Measurements from ENCODE around the gene PHF19.

PHF19 gene

GRCh38 chr9:120846906-120847305 is 30.1 kb downstream of the PHF19 start:
- no peak overlapping the region for H3K4me3 ChIP-seq (ENCODE audit: control insufficient read depth, low read depth, low read length)
- no peak for DNase-seq (ENCODE audit: low read depth)
- no peak for TF ChIP-seq CTCF (conservative IDR thresholded peaks at IDR 0.05; ENCODE audit: control insufficient read depth, insufficient read depth, low read depth, low read length)

GRCh38 chr9:120846251-120846889 is 30.6 kb downstream of the PHF19 start:
- H3K4me3 ChIP-seq (ENCODE audit: control insufficient read depth, low read depth, low read length): no peak overlapping the region
- no peak for TF ChIP-seq CTCF (conservative IDR thresholded peaks at IDR 0.05; ENCODE audit: control insufficient read depth, insufficient read depth, low read depth, low read length)
- DNase-seq (ENCODE audit: low read depth): no peak

- peak; percentile 52 for DNase-seq (ENCODE audit: low read depth)
- no peak for TF ChIP-seq CTCF (conservative IDR thresholded peaks at IDR 0.05; ENCODE audit: control insufficient read depth, insufficient read depth, low read depth, low read length)
- H3K4me3 ChIP-seq (ENCODE audit: control insufficient read depth, low read depth, low read length): no peak overlapping the region
These were observed 31.7 kb downstream of the PHF19 start for GRCh38 chr9:120845255-120845654.

- peak within 1 kb of the TSS; percentile 99 for H3K4me3 ChIP-seq (ENCODE audit: control insufficient read depth, low read depth, low read length)
- TF ChIP-seq CTCF (conservative IDR thresholded peaks at IDR 0.05; ENCODE audit: control insufficient read depth, insufficient read depth, low read depth, low read length): no peak
These were observed 34.1 kb downstream of the PHF19 start, which contains the start of gene PSMD5 for GRCh38 chr9:120842685-120843485. Gene PSMD5 (minus strand): TSS chr9:120842922. CDS start chr9:120842909, 13 bp downstream.

GRCh38 chr9:120841930-120842684 is 34.9 kb downstream of the PHF19 start:
- peak; percentile 13 for DNase-seq (ENCODE audit: low read depth)
- H3K4me3 ChIP-seq (ENCODE audit: control insufficient read depth, low read depth, low read length): peak overlapping the region; percentile 99
- no peak for TF ChIP-seq CTCF (conservative IDR thresholded peaks at IDR 0.05; ENCODE audit: control insufficient read depth, insufficient read depth, low read depth, low read length)

More at GRCh38 chr9:120842685-120843485, 34.1 kb downstream of the PHF19 start, which contains the start of gene PSMD5:
- peak; percentile 100 for DNase-seq (ENCODE audit: low read depth)

- no peak for TF ChIP-seq CTCF (conservative IDR thresholded peaks at IDR 0.05; ENCODE audit: control insufficient read depth, insufficient read depth, low read depth, low read length)
- H3K4me3 ChIP-seq (ENCODE audit: control insufficient read depth, low read depth, low read length): no peak overlapping the region
- DNase-seq (ENCODE audit: low read depth): no peak
These were observed 37.8 kb downstream of the PHF19 start for GRCh38 chr9:120839146-120839545.

Data from fibroblast of mammary gland (primary cell).